Kidney (tissue), 14 donors: ENCODE measurements around the gene DBT. TPM values are rescaled to one million over a fixed set of nuclear protein-coding genes. Genes with fewer than 3 reads are reported as not detected.

Experiments
- DNase-seq, 5 donors: peaks; one replicate each; pipeline ENCODE4 v3.0.0-alpha.2; 2013 to 2020
- FAIRE-seq: peaks from 2 replicates; lab custom pipeline; 2012; peaks lifted over from hg19 to GRCh38; lab: Jason Lieb, UNC
- H3K27ac ChIP-seq, 2 donors: one replicate each; pipeline ENCODE4 v1.7.0; 2013; ENCODE audit warnings: low read depth in 2 of 2, low read length in 2 of 2, inconsistent platforms in 1 of 2
- H3K27me3 ChIP-seq: one replicate; pipeline ENCODE4 v1.7.1; 2013; ENCODE audit warnings: low read length, inconsistent platforms; ENCODE audit not compliant: control insufficient read depth, insufficient read depth
- H3K36me3 ChIP-seq, 3 donors: one replicate each; pipeline versions ENCODE4 v1.7.0 to v1.7.1; 2013; ENCODE audit warnings: low read length in 3 of 3, control low read depth in 1 of 3, inconsistent platforms in 1 of 3; ENCODE audit not compliant: insufficient read depth in 3 of 3, control insufficient read depth in 2 of 3
- H3K4me1 ChIP-seq, 3 donors: one replicate each; pipeline versions ENCODE4 v1.7.0 to v1.7.1; 2013; ENCODE audit warnings: low read length in 3 of 3, inconsistent platforms in 1 of 3, low read depth in 1 of 3; ENCODE audit not compliant: control insufficient read depth in 2 of 3, insufficient read depth in 2 of 3
- H3K4me3 ChIP-seq, 3 donors: one replicate each; pipeline versions ENCODE4 v1.7.0 to v1.8.1; 2013; ENCODE audit warnings: low read length in 3 of 3, control low read depth in 1 of 3, inconsistent platforms in 1 of 3
- H3K9ac ChIP-seq, 3 donors: one replicate each; pipeline versions ENCODE4 v1.7.0 to v1.7.1; 2013; ENCODE audit warnings: low read length in 3 of 3, control low read depth in 1 of 3, inconsistent platforms in 1 of 3
- H3K9me3 ChIP-seq, 3 donors: one replicate each; pipeline versions ENCODE4 v1.7.0 to v1.7.1; 2013; ENCODE audit warnings: low read length in 3 of 3, control low read depth in 1 of 3, inconsistent platforms in 1 of 3; ENCODE audit not compliant: control insufficient read depth in 2 of 3, insufficient read depth in 1 of 3
- intact Hi-C: fragments of 100-400 bp; cut with DNase I; formaldehyde crosslinking; loops from one replicate; pipeline ENCODE4 v1.11.1; 2022
- polyA plus RNA-seq: library from polyadenylated mRNA; stranded (reverse); fragments of 350-450 nt; fragmentation: Illumina TruSeq; extraction: RNeasy Lipid Tissue Mini Kit (QIAGEN cat#74804); gene quantifications from one replicate; pipeline ENCODE4 v1.2.3, GENCODE V29; 2014; ENCODE audit warnings: low read depth, low replicate concordance; ENCODE audit not compliant: insufficient read depth
- total RNA-seq: library from RNA; stranded (reverse); fragmentation: NEBNext Ultra II Directional; extraction: Animal tissue kit (Norgen Biotek cat#: 25700); gene quantifications from one replicate; pipeline ENCODE4 v1.2.1, GENCODE V29; 2021
- TF ChIP-seq, protein P1 (sequence below): IDR thresholded peaks from 3 replicates; pipeline ENCODE4 v1.5.1; 2012; ENCODE audit warnings: mild to moderate bottlenecking, moderate library complexity, borderline replicate concordance; ENCODE audit not compliant: insufficient read depth; ENCODE audit errors: extremely low read depth
- donor health status: control.
- donor health status: control.
- donor health status: control.
- donor health status: control.
- donor health status: control.
- donor health status: DM: yes; HTN: yes; CAD: no.
- donor health status: Normal renal cell carcinoma (clear cell type).

Gene DBT
- total and polyA plus RNA-seq, 2 donors from 2014 or later: 7.7 to 18.7 TPM

DNA sequence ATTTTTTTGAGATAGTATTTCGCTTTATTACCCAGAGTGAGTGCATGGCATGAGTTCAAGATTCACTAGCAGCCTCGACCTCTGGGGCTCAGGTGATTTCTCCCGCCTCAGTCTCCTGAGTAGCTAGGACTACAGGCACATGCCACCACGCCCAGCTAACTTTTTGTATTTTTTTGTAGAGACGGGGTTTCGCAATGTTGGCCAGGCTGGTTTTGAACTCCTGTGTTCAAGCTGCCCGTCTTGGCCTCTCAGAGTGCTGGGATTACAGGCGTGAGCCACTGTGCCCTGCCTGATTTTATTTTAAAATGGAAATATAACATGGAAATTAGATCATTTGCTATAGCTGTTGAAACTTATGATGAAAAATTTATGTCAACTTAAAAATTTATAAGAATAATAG, 46.5 kb upstream of the DBT start:
- H3K9me3 ChIP-seq: no peaks in the 10 kb centered on the region
- DNase-seq (no peak), FAIRE-seq (no peak)
- intact Hi-C loops: no loop called here
- no peaks in the 10 kb centered on the region for H3K4me1 ChIP-seq
- no peak overlapping the region for H3K9ac ChIP-seq
- H3K36me3 ChIP-seq: peaks cover 0 to 4% (median 0%) of the 10 kb centered on the region in 3 donors
- TF ChIP-seq, protein P1, sequence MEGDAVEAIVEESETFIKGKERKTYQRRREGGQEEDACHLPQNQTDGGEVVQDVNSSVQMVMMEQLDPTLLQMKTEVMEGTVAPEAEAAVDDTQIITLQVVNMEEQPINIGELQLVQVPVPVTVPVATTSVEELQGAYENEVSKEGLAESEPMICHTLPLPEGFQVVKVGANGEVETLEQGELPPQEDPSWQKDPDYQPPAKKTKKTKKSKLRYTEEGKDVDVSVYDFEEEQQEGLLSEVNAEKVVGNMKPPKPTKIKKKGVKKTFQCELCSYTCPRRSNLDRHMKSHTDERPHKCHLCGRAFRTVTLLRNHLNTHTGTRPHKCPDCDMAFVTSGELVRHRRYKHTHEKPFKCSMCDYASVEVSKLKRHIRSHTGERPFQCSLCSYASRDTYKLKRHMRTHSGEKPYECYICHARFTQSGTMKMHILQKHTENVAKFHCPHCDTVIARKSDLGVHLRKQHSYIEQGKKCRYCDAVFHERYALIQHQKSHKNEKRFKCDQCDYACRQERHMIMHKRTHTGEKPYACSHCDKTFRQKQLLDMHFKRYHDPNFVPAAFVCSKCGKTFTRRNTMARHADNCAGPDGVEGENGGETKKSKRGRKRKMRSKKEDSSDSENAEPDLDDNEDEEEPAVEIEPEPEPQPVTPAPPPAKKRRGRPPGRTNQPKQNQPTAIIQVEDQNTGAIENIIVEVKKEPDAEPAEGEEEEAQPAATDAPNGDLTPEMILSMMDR: no peak
- no peak overlapping the region for H3K27ac ChIP-seq
- no peaks in the 10 kb centered on the region for H3K27me3 ChIP-seq
- no peak overlapping the region for H3K4me3 ChIP-seq

DNA sequence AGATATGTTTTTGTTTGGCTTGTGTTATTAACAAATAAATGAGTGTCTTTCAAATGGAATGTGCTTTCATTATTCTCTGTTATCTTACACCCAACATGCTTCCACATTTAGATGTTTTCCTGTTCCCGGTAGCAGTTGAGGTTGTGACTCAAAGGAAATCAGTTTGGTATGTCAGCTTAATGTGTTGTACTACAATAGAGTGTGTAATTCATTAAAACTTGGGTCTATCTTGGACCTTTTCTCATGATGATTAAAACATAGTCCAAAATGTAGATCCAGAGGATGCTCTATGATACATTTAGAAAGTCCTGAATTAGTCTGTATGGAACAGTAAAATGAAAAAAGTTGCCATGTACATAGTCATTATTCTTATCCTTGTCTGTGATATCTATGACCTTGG, 43.1 kb upstream of the DBT start:
- Histone ChIP-seq H3K4me1 (no peaks in the 10 kb centered on the region), H3K4me3 (no peak overlapping the region), H3K9me3 (no peaks in the 10 kb centered on the region), H3K27me3 (no peaks in the 10 kb centered on the region), H3K27ac (no peak overlapping the region), H3K9ac (no peak overlapping the region), H3K36me3 (peaks cover 0 to 20% (median 5%) of the 10 kb centered on the region in 3 donors)
- FAIRE-seq (no peak), DNase-seq (no peak)
- intact Hi-C loops: no loop called here
- TF ChIP-seq, protein P1: no peak

DNA sequence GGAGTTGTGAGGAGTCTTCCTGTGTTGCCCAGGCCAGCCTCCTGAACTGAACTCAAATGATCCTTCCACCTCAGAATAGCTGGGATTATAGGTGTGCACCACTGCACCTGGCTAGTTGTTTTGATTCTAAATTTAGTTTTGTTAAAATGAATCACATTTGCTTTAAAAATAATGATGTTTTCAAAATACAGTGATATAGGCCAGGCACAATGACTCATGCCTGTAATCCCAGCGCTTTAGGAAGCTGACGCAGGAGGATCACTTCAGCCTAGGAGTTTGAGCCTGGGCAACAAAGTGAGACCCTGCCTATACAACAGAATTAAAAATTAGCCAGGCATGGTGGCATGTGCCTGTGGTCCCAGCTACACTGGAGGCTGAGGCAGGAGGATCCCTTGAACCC, 40.7 kb upstream of the DBT start:
- H3K36me3 ChIP-seq: peaks cover 2 to 37% (median 12%) of the 10 kb centered on the region in 3 donors
- TF ChIP-seq, protein P1: no peak
- no peaks in the 10 kb centered on the region for H3K27me3 ChIP-seq
- intact Hi-C loops: no loop called here
- H3K4me3 ChIP-seq: no peak overlapping the region
- no peak for FAIRE-seq
- H3K27ac ChIP-seq: no peak overlapping the region
- no peaks in the 10 kb centered on the region for H3K4me1 ChIP-seq
- DNase-seq: no peak
- H3K9me3 ChIP-seq: no peaks in the 10 kb centered on the region
- H3K9ac ChIP-seq: no peak overlapping the region

DNA sequence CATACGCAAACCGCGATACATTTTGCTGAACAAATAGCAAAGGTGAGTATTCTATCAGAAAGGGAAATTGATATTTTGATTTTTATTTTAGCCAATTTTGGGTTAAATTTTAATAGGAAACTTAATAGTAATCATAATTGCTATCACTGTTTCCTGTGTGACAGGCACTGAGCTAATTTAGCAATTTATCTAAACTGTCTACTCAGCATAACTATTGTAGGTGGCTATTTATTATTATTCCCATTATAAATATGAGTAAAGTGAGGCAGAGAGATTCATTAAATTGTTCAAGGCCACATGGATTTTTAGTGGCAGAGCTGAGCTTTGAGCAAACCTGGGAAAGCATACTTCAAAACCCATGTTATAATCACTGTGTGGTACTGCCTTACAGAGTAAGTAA, 37.5 kb upstream of the DBT start:
- H3K36me3 ChIP-seq: peaks cover 2 to 57% (median 18%) of the 10 kb centered on the region in 3 donors
- intact Hi-C loops: no loop called here
- FAIRE-seq: no peak

More for the DNA sequence above, 37.5 kb upstream of the DBT start:
- no peaks in the 10 kb centered on the region for H3K4me1 ChIP-seq
- no peaks in the 10 kb centered on the region for H3K27me3 ChIP-seq
- no peak overlapping the region for H3K9ac ChIP-seq
- no peak overlapping the region for H3K4me3 ChIP-seq
- H3K9me3 ChIP-seq: no peaks in the 10 kb centered on the region
- TF ChIP-seq, protein P1: no peak
- H3K27ac ChIP-seq: no peak overlapping the region
- no peak for DNase-seq
